Iris pigment epithelial cell (primary cell): Measurements from ENCODE around the gene BHMT2.

Source experiments
- DNase-seq: peaks from one replicate; pipeline ENCODE4 v3.0.0-alpha.2; 2011; ENCODE audit warnings: low read depth

Gene BHMT2

GRCh38 chr5:79122973-79123372, 53.4 kb downstream of the BHMT2 start:
- DNase-seq = no peak

GRCh38 chr5:79124607-79125006, 55.0 kb downstream of the BHMT2 start:
- no peak for DNase-seq

GRCh38 chr5:79130781-79131180, 61.2 kb downstream of the BHMT2 start:
- DNase-seq = no peak

GRCh38 chr5:79133121-79133656, 63.6 kb downstream of the BHMT2 start:
- peak; percentile 47 for DNase-seq

GRCh38 chr5:79133657-79134451, 64.3 kb downstream of the BHMT2 start:
- peak; percentile 82 for DNase-seq

- no peak for DNase-seq
Measured at GRCh38 chr5:79135790-79136553, 66.4 kb downstream of the BHMT2 start.

- DNase-seq = no peak
Measured at GRCh38 chr5:79136618-79137017, 67.1 kb downstream of the BHMT2 start.
